Effector CD4-positive, alpha-beta T cell (primary cell): ENCODE results near the gene GID8.

ENCODE experiments used
- DNase-seq: peaks from one replicate; pipeline ENCODE4 v3.0.0-alpha.2; 2020

The GID8 gene

DNA sequence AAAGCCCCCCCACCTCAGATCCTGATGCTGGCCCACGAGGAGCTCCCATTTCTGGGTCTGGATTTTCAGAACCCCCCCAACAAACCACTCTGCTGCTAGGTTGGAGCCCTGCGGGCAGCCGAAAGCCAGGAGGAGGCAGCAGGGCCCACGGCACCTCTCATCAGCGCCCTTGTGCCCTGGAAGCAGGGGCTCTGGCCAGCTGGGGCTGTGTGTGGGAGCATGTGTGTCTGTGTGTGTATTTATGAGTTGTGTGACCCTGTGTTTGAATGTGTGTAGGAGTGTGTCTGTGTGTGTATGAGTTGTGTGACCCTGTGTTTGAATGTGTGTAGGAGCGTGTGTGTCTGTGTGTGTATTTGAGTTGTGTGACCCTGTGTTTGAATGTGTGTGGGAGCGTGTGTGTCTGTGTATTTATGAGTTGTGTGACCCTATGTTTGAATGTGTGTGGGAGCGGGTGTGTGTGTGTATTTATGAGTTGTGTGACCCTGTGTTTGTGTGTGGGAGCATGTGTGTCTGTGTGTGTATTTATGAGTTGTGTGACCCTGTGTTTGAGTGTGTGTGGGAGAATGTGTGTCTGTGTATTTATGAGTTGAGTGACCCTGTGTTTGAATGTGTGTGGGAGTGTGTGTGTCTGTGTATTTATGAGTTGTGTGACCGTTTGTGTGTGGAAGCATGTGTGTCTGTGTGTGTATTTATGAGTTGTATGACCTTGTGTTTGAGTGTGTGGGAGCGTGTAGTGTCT lies 33.4 kb downstream of the GID8 start:
- no peak for DNase-seq

DNA sequence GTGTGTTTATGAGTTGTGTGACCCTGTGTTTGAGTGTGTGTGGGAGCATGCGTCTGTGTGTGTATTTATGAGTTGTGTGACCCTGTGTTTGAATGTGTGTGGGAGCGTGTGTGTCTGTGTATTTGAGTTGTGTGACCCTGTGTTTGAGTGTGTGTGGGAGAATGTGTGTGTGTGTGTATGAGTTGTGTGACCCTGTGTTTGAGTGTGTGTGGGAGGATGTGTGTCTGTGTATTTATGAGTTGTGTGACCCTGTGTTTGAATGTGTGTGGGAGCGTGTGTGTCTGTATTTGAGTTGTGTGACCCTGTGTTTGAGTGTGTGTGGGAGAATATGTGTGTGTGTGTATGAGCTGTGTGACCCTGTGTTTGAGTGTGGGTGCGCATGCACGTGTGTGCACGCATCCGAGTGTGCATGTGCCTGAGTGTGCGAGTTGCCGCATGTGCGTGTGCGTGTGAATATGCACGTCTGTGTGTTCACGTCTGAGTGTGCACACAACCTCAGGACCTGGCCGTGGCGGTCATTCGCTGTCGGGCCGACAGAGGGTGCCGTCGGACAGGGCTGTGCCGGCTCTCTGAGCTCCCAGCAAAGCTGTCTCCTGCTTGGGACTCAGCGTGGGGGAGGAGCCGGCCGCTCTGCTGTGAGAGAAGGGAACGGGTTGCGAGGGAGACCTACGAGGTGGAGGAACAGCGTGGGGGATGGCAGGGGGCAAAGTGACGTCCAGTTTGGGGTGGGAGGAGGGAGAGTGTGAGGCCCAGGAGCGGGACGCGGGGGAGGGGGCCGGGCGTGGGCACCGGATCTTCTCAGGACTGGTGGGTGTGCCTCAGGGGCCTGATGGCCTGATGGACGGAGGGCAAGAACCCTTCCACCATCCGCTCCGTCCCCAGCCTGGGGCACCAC lies 34.2 kb downstream of the GID8 start:
- DNase-seq, result peak; percentile 79

DNA sequence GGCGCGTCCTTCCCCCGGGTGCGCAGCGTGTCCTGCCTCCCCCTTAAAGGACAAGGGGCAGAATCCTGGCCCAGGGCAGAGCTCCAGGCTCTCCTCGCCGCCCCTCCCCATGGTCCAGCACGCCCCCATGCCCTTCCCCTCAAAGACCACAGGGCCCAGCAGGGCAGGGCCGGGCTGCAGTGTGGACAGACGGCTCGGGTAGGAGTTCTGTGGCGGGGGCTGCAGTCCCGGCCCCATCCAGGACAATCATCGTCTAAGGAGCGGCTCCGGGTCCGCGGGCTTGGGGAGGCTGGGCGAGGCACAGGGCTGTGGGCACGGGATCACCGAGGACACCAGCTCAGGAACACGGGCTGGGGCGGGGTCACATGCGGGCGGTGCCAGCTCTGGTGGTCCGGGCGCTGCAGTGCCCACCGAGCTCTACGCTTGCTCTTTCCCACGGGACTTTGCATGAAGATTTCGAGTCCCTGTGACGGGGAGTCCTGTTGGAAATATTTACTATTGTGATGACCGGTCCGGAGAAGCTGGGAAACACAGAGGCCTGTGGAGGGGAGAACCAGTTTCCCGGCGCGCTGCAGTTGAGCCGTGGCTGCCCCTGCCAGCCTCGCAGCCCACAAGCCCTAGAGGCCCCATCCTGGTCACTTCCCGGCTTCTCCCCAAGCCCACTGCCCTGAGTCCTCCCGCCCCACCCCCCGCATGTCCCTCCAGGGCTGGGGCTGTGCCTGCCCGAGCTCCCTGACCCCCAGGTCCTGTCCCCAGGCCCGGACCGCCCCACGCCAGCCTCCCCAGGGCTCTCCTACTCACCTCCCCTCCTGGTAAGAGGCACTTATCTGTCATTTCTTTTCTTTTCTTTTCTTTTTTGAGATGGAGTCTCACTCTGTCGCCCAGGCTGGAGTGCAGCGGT lies 35.1 kb downstream of the GID8 start:
- DNase-seq, result no peak

DNA sequence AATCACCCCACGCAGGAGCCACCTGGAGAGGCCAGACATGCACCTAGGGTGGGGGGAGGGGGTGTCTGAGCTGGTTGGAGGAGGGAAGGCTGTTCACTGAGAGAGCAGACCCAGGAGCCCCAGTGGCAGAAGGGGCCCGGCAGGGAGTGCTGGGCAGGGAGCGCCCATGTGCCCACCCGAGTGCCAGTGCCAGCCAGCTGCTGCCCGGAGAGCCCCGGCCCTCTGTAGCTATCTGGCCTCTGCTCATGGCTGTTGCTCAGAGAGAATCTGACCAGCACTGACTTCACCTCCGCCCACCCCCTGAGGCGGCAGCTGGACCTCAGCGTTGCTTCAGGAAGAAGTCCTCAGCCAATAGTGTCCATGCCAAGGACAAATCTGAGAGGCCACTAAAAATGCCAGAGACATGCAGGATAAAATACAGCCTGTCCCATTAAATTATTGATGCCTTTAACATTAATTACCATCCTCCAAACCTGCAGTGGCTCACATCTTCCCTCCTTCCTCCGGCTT lies 37.4 kb downstream of the GID8 start:
- no peak for DNase-seq

DNA sequence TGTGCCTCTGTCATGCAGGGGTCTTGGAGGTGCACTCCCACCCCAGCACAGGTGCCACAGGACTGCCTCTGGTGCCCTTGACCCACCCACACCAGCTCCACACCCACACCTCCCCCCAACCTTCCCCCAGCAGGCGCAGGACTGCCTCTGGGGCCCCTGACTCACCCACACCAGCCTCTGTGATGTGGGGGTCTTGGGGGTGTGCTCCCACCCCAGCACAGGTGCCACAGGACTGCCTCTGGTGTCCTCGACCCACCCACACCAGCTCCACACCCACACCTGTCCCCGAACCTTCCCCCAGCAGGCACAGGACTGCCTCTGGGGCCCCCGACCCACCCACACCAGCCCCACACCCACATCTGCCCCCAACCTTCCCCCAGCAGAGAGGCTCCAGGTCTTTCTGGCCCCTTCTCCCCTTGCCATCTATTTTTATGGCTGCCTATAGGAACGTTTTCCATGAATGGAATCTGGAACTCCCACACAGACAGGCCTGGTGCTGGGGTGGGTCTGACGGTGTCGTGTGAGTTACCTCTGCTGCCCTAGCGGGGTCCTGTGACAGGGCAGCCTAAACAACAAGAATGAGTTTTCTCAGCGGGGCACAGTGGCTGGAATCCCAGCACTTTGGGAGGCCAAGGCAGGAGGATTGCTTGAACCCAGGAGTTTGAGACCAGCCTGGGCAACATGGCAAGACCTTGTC lies 38.0 kb downstream of the GID8 start:
- DNase-seq, result no peak

DNA sequence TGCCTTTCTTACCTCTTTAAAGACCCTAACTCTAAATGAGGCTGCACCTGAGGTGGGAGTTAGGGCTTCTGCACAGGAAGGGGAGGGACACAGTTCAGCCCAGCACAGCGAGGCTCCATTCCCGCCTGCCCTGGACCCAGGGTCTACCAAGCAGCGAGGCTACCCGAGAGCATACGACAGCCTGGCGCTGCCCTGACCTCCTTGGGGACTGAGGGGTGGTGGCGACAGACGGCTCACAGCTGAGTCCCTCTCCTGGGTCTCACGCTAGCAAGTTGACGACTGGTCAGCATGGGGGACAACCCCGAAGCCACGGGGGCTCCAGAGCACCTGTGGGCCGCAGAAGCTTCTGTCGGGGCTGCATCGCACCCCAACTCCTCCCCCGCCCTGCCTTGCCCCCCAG lies 38.9 kb downstream of the GID8 start:
- DNase-seq, result no peak

DNA sequence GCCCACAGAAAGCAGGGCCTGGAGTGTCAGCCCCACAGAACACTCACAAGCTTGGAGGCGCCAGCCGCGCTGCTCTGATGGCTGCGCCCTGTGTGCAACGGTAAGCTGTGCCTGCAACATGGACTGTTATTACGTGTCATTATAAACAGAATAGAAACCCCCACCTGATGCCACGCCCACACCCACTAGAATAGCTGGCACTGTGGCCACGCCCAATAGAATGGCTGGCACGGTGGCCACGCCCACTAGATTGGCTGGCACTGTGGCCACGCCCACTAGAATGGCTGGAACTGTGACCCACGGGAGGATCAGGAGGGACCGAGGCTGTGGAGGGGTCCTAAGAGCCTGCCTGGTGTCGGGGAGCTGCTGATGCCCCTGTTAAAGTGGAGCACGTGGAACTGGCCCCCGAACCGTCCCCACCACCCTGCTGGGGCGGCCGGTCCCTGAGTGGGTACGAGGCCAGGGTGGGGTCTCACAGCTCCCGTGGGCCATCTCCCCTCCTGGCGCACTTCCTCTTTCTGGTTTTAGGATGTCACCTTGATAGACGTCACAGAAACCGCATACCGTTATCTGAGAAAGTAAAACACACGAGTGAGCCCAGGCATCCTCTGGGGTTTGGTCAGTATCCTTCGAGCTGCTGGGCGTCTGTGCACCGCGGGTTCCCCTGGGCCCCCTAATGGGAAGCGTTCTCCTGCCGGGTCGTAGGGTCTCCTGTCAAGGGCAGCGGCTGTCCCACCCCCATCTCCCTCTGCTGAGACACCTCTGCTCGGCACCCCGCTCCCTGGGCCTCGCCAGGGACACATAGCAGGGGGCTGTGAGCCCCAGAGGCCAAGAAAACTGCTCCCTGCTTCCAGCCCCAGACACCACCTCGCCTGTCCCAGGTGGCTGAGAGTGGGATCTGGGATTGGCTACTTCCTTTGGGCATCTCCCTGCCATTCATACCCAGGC lies 39.9 kb downstream of the GID8 start:
- peak; percentile 77 for DNase-seq

DNA sequence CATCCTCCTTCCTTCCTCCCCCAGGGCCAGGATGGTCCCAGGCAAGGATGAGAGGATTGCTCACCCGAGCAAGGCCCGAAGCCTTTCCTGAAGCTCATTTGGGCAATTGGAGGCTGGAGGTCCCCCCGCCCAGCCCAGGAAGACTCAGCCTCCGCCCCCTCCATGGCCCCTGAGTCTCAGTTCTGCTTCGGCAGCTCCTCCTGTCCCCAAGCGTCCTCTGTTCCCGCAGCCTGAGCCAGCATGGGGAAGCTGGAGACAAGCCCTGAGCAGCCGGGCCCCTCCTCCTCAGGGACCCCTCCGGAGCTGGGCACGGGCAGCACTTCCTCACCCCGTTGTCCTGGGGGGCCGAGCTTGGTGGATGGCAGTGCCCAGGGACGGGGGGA lies 40.6 kb downstream of the GID8 start:
- DNase-seq, result no peak

DNA sequence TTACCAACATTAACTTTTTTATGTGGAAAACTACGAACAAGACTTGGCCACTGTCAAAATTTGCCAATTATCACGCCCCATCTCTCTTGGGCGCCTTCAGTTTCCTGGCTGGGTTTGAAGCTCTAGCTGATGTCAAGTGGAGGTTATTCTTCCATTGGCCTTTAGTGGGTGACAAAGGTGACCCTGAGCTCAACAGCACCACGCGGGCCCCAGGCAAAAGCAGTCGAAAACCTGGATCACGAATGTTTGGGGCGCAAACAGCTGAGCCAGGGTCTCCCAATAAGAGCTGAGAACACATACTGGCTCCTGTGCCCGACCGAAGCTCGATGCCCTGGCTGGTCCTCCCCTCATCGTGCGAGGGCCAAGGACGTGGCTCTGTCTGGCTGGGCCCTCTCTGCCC lies 41.4 kb downstream of the GID8 start:
- no peak for DNase-seq

DNA sequence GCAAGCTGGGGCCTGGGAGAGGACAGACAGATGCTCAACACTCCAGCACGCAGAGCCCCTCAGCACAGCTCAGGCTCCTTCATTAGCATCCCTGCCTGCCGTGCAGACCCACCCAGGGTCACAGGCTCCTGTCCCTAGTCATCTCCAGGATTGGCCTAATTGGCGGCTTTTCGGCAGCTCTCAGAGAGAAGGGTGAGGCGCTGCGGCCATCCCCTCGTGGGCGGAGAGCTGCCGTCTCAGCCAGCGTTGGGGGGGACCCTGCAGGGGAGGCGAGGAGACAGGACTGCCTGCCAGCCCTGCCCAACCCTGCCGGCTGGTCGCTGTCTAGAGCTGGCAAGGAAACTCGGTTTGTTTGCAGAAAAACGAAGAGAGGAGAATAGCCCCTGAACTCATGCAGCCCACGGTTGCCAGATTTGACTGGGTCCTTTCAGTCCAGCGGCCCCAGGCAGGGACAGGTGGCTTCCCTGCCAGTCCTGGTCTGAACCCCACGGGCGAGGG lies 42.0 kb downstream of the GID8 start:
- DNase-seq, result no peak

DNA sequence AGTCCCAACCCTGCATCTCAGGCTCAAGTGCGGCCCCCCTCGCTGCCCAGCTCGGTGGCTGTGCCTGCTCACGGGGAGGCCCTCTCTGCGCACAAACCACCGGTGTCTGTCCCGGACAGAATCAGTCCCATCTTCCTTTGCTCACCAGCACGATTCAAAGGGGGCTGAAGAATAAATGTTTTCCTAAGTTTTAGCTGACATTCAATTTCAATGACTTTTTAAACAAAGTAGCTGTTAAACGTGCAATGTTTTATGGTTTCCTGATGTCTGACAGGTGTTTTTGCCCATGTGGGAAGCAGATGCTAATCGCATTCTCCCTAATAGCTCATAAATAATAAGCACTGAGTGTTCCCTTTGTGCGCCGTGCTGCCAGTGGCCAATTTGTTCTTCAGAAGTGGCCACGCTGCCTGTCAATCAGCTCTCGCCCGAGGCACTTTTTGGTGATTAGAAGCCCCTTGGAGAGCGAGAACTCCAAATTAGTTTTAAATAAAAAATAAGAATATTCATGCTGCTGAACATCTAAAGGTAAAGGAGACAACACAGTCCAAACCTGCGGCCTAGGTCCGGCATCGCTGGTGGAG lies 42.5 kb downstream of the GID8 start:
- DNase-seq, result no peak

DNA sequence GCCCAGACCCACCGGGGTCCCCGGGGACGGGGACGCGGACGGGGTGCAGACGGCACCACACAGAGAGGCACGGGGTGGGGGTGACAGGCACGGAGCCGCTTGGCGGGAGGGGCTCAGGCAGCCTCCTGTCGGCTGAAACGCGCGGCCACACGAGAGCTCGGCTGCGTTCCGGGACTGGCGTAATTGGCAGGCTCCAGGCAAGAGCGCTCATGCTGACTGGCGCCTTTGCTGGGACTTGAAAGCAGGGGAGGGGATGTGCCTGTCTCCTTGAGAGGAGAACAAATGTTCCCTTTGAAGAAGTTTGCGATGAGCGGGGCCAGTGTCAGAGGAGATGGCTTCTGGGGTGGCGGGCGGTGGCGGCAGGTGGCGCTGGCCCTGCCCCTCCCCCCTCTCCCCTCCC lies 43.0 kb downstream of the GID8 start:
- peak; percentile 30 for DNase-seq

DNA sequence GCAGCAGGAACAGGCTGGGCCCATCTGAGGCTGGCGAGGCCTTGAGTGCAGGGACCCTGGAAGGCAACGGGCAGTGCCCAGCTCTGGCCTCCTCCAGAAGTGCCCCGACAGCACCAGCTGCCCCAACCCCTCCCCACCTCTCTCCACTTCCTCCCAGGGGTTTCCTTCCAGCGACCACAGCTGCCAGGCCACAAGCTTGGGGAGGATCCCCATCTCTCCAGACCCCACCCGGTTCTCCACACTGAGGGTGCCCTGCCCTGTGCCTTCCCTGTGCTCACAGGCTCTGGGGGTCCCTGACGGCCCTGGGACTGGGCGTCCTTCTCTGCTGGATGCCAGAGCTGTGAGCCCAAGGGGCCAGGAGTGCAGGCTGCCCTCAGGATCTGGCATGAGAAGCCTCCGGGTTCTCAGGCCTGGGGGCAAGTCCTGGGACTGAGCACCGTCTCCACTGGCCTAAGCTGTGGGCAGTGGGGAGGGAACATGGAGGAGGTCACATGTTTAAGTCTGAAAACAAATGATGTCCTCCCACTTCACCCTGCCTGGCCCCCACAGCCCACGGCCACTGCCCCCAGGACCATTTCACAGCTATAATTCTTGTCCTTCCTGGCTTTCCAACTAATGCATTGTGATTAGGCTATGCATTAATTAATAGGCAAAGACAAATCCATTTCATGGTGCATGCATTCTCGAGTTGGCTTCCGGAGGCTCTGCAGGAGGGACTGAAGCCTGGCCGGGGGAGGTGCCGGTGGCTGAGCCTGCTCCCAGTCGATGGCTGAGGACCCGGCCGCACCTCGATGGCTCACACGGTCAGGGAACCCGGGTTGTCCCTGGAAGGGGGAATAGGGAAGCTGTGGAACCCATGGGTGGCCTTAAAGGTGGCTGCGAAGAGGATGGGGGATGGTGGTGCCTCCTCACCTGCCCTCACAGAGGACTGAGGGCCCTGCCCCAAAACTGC lies 44.5 kb downstream of the GID8 start:
- no peak for DNase-seq

DNA sequence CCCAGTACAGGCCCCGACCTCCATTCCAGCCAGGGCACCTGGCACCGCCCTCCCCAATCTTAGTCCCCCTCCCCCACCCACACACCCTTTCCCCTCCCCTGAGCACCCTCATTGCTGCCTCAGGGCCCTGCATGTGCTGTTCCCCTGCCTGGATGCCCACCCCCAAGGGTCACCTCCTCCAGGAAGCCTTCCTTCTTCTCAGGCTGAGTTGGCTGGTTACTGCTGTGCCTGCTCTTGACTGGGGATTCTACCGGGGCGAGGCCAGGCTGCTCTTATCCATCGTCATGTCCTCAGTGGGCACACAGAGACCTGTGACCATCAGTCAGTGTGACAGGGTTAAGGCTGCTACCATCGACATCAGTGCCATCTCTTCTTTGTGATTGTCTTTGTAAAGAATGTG lies 45.3 kb downstream of the GID8 start:
- DNase-seq, result no peak

DNA sequence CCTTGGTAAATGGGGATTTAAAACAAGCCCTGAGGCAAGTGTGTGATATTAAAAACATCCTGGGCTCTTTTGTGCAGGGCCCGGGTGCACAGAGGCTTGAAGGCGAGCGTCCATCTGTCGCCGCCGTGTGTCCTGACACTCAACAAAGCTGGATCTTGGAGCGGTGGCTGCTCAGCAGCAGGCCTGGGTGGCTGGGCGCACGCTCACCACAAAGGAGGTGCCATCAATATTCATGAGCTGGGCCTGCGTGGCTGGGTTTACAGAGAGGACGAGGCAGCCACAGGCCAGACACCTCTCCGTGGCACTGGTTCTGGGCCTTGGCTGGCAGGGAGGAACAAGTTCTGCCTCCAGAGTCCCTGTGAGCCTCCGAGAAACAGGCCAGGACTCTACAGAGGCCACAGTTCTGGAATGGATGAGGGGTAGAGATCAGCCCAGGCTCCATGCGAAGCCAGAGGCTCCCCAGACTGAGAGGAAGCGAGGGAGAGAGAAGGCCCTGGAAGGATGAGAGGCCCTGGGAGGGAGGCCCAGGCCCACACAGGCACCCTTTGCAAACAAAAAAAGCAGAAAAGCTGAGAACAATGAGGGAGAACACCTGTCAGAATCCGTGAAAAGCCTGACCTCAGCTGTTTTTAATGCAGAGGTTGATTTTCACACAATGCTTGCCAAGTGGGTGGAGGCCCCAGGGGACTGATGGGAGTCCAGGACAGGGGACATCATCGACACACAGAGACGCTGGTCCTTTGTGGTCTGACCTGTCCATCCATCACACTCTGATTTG lies 46.9 kb downstream of the GID8 start:
- no peak for DNase-seq

DNA sequence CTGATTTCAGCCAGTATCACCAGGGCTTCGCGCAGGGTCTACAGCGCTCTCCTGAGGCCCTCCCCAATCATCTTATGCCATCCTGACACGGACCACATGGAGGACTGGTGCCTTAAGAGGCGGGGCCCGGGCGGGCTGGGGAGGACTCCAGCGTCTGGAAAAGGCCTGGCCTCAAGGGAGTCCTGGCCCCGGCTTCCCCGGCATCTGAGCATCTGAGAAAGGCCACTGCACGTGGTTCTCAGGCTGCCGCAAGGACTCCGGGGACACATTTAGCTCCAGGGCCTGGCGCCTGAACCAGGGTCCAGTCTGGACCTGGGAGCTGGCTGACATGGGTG lies 47.5 kb downstream of the GID8 start:
- no peak for DNase-seq

DNA sequence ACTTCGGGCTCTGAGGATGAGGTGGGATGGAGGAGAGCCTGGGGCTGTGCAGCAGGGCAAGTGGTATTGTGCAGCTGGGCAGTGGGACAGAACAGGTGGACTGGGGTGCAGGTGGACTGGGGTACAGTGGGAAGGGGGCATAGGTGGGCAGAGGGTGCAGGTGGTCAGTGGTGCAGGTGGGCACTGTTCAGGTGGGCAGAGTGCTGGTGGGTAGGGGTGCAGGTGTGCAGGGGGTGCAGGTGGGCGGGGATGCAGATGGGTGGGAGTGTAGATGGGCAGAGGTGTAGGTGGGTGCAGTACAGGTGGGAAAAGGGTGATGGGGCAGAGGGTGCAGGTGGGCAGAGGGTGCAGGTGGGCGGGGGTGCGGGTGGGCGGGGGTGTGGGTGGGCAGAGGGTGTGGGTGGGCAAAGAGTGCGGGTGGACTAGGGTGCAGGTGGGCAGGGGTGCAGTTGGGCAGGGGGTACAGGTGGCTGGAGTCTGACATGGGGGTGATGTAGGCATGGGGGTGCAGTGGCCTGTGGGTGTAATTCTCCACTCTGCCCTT lies 48.4 kb downstream of the GID8 start:
- no peak for DNase-seq

DNA sequence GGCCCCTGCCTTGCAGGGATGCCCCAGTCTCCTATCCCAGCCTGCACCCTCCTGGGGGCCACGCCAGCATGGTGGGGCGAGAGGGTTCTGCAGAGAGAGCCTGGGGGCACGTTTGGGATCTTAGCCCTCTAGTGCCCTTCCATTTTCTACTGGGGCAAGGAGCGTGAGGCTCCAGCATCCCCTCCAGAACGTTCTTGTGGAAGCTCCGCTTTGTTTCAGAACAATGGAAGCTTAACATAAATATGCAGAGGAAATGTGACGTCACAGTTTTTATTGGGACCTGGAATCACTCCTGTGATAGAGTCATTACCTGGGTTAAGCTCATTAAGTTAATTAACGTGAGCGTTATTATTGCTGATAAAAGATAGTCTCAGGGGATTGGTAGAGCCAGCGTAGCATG lies 49.2 kb downstream of the GID8 start:
- DNase-seq, result no peak
